AG04450 (cell line): ENCODE measurements around the gene ZFP36L1. TPM values are rescaled to one million over a fixed set of nuclear protein-coding genes. Genes with fewer than 3 reads are reported as not detected.
"Not testable (repeated sequence)": the region's sequence is repeated elsewhere in the genome, so short reads cannot be mapped to it uniquely, and the experiment has no call there.

Experiments used
- CTCF ChIA-PET: fragments of 300-600, 350-600 bp; formaldehyde crosslinking; extraction: SDS; loops from one replicate; lab custom pipeline; 2022; ENCODE audit warnings: antibody characterized with exemption, inconsistent platforms; lab: Charles Lee
- POLR2A ChIA-PET: fragments of 350-600 bp; formaldehyde crosslinking; extraction: SDS; loops from one replicate; lab custom pipeline; 2021; ENCODE audit warnings: antibody characterized with exemption, inconsistent platforms; lab: Yijun Ruan, JAX
- DNase-seq: peaks from one replicate; pipeline ENCODE4 v3.0.0-alpha.2; 2011; ENCODE audit warnings: low read depth, low spot score
- H3K27ac ChIP-seq: one replicate; pipeline ENCODE4 v1.5.1; 2012; ENCODE audit warnings: low read depth, low read length, control low read depth
- H3K27me3 ChIP-seq: one replicate; pipeline ENCODE4 v1.6.0; 2012; ENCODE audit warnings: low read length; ENCODE audit not compliant: control insufficient read depth, insufficient read depth
- H3K4me3 ChIP-seq: 2 replicates; pipeline ENCODE4 v1.5.1; 2011; ENCODE audit warnings: mild to moderate bottlenecking, low read depth, low read length, control low read depth
- H3K9me3 ChIP-seq: 2 replicates; pipeline ENCODE4 v1.5.1; 2012; ENCODE audit warnings: low read length; ENCODE audit not compliant: control insufficient read depth, insufficient read depth
- polyA plus RNA-seq: library from polyadenylated mRNA; depleted of rRNA; stranded (reverse); fragments of >200 nt; gene quantifications from 2 replicates; pipeline ENCODE4 v1.2.3, GENCODE V29; 2011
- TF ChIP-seq, protein P1 (sequence below): IDR thresholded peaks from 2 replicates; pipeline ENCODE4 v1.5.1; 2011; ENCODE audit warnings: low read depth, low read length, control low read depth, inconsistent platforms

Gene ZFP36L1
- polyA plus RNA-seq, 1 experiment: 54.4 TPM

DNA sequence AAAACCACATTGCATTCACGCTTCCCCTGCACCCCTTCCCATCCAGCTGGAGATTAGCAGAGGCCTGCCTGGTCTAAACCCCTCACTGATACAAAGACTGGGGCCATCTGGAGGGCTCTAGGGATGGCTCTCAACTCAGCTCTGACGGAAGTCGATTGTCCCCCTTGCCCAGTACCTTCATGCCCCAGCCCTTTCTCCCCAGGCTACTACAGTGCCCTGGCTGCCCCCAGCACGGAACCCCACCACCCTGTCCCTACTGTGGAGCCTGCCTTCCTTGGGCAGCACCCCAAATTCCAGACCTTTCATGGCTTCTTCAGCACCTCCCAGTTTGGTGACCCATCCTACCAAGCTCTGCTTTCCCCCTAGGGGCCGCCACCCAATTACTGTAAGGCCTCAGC lies 25.6 kb downstream of the ZFP36L1 start:
- CTCF ChIA-PET: no interaction called here

DNA sequence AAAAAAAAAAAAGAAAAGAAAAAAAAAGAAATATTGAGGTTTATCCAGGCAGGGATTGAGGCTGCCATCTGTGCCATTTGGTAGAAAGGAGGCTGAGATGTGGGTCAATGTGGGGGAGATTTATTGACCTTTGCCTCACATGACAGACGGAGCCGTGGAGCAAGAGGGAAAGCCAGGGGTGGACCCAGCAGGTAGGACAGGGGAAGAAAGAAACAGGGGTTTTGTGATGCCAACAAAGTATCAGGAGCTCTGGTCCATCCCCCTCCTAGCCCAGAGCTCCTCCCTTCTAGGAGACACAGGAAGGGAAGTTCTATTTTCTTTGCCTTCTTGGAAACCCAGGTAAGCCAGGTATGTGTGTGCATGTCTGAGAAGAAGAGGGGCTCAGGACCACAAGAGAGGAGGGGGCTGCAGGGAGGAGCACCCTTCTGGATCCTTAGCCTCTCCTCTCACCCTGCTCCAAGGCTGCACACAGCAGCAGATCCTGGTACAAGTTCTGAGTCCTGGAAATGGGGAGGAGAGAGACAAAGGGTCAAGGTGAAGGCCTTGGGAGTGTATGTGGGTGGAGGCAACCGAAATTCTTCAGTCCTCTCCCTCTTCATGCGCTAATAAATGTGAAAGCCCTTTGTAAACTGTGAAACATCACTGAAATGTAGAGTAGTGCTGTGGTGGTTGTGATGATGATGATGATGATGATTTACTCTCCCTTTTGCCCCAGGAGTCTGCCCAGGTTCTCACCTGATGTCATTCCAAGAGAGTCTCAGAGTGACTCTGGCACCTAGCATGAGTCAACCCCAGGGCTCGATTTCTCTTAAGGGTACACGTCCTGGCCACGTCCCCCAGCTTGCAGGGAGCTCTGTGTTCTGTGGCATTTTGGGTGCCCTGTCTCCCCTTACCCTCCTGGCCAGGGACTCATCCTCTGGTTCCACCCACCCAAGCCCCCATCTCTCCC lies 26.3 kb downstream of the ZFP36L1 start:
- TF ChIP-seq, protein P1, sequence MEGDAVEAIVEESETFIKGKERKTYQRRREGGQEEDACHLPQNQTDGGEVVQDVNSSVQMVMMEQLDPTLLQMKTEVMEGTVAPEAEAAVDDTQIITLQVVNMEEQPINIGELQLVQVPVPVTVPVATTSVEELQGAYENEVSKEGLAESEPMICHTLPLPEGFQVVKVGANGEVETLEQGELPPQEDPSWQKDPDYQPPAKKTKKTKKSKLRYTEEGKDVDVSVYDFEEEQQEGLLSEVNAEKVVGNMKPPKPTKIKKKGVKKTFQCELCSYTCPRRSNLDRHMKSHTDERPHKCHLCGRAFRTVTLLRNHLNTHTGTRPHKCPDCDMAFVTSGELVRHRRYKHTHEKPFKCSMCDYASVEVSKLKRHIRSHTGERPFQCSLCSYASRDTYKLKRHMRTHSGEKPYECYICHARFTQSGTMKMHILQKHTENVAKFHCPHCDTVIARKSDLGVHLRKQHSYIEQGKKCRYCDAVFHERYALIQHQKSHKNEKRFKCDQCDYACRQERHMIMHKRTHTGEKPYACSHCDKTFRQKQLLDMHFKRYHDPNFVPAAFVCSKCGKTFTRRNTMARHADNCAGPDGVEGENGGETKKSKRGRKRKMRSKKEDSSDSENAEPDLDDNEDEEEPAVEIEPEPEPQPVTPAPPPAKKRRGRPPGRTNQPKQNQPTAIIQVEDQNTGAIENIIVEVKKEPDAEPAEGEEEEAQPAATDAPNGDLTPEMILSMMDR: no peak
- ChIA-PET POLR2A (interaction anchor here (0.5 kb wide), 1 partner anchor 26 kb away, joined by 5 read pairs; the partner anchor contains the start of gene ZFP36L1), CTCF (no interaction called here)
- no peak for DNase-seq
- Histone ChIP-seq H3K27ac (no peak overlapping the region), H3K4me3 (no peak overlapping the region), H3K9me3 (no peaks in the 10 kb centered on the region), H3K27me3 (no peaks in the 10 kb centered on the region)

More for the DNA sequence above, 25.6 kb downstream of the ZFP36L1 start:
- Histone ChIP-seq H3K27me3 (no peaks in the 10 kb centered on the region), H3K9me3 (no peaks in the 10 kb centered on the region), H3K4me3 (no peak overlapping the region), H3K27ac (no peak overlapping the region)
- DNase-seq: no peak
- POLR2A ChIA-PET: interaction anchor here (0.5 kb wide), 1 partner anchor 26 kb away, joined by 5 read pairs; the partner anchor contains the start of gene ZFP36L1
- TF ChIP-seq, protein P1: no peak

DNA sequence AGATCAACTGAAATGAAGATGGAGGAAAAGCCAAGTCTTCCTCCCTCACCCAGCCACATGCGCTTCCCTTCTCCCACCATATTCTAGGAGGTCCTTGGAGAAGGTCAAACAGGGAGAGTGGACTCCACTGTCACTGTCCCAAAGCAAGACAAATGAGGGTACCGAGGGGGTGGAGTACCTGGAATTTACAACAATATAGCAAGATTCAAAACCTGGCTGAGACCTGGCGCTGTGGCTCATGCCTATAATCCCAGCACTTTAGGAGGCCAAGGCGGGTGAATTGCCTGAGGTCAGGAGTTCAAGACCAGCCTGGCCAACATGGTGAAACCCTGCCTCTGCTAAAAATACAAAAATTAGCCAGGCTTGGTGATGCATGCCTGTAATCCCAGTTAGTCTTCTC lies 29.0 kb downstream of the ZFP36L1 start:
- DNase-seq, POLR2A ChIA-PET, H3K4me3 ChIP-seq, H3K27me3 ChIP-seq, H3K9me3 ChIP-seq: not testable (repeated sequence)
- CTCF ChIA-PET: interaction anchor here (0.6 kb wide), 1 partner anchor 81 kb away, joined by 3 read pairs; no protein-coding TSS in a partner anchor
- H3K27ac ChIP-seq: peak overlapping the region; percentile 39

DNA sequence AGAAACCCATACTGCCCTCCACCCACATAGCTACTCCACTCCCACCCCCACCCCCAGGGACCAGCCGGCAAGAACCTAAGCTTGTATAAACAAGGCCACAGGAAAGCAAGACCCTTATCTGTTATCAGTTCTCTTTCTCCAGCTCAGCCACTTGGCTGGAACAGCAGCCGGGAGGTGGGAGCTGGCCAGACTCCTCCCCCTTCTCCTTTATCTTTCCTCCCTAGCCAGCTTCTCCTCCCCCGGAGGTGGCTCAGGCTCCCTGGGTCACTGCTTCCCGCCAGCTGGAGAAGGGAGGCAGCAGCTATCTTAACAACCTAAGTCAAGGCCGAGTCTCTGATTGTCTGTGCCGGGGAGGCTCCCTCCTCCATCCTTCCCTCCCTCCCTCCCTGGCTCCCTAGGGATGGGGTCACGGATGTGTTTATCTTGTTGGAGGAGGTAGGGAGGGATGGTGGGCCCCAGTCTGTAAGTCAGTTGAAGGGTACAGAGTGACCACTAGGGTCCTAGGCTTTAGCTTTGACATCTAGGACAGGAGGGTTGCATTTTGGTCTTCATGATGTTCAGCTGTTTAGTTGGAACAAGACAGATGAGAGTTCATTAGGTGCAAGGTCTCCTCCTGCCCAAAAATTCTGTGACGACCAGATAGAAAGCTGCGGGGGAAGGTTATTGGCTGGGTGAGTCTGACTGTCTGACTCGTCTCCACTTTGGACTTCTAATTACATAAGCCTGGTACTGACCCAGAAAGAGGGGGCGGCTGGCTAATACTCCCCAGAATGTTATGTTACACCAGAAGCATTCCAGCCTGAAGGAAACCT lies 29.7 kb downstream of the ZFP36L1 start:
- TF ChIP-seq, protein P1: 0 out of 2 replicates have a peak, but pooled peaks have one; percentile 4
- no peak for DNase-seq
- Histone ChIP-seq H3K27me3 (no peaks in the 10 kb centered on the region), H3K4me3 (no peak overlapping the region), H3K27ac (peak overlapping the region; percentile 65), H3K9me3 (no peaks in the 10 kb centered on the region)
- ChIA-PET CTCF (interaction anchor here (0.8 to 1.3 kb wide), 3 partner anchors 13 to 81 kb away, joined by 3 read pairs; no protein-coding TSS in a partner anchor), POLR2A (interaction anchor here (0.6 to 1.0 kb wide), 4 partner anchors 27 to 821 kb away, joined by 3 to 6 read pairs (median 4); no protein-coding TSS in a partner anchor)

DNA sequence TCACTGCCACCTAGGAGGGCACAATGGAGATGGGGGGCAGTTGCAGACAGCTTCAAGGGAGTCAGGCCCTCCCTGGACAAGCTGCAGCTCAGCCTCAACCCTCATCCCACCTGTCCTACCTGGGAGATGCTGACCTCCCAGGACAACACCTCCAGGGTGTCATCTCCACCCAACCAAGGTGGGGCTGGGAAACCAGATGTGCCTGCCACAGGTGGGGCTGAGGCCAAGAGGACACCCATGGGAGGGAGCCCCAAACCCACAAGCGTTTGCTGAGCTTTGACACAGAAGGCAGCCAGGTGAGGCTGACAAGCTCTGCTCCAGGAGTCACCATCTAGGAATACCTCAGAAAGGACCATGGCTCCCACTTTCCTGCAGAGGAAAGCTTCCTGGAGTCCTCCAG lies 31.5 kb downstream of the ZFP36L1 start:
- Histone ChIP-seq H3K4me3 (no peak overlapping the region), H3K27ac (no peak overlapping the region), H3K9me3 (no peaks in the 10 kb centered on the region), H3K27me3 (no peaks in the 10 kb centered on the region)
- ChIA-PET POLR2A (no interaction called here), CTCF (no interaction called here)
- DNase-seq: no peak
- TF ChIP-seq, protein P1: no peak
